Breast epithelium (tissue), 4 donors: ENCODE measurements around the gene GPC5. TPM values are rescaled to one million over a fixed set of nuclear protein-coding genes. Genes with fewer than 3 reads are reported as not detected.

ENCODE experiments used
- DNase-seq, 2 donors: peaks; one replicate each; pipeline ENCODE4 v3.0.0-alpha.2; 2019; ENCODE audit warnings: low spot score in 2 of 2
- H3K27ac ChIP-seq, 2 donors: fragments of 200-600 bp; sonication (generic) in 1 of 2; one replicate each; pipeline ENCODE4 v1.5.1; 2016 to 2019; ENCODE audit warnings: mild to moderate bottlenecking in 1 of 2
- H3K27me3 ChIP-seq, 2 donors: fragments of 200-600 bp; sonication (generic) in 1 of 2; one replicate each; pipeline versions ENCODE4 v1.5.1 to v1.6.0; 2017 to 2019; ENCODE audit warnings: control low read depth in 1 of 2, mild to moderate bottlenecking in 1 of 2
- H3K36me3 ChIP-seq: fragments of 200-600 bp; one replicate; pipeline ENCODE4 v1.5.1; 2019
- H3K4me1 ChIP-seq, 2 donors: fragments of 200-600 bp; sonication (generic); one replicate each; pipeline ENCODE4 v1.5.1; 2016 to 2019; ENCODE audit warnings: control low read depth in 1 of 2
- H3K4me3 ChIP-seq, 3 donors: fragments of 200-600 bp; sonication (generic); 1 replicate in 2 of 3; 2 replicates in 1 of 3; pipeline ENCODE4 v1.5.1; 2016 to 2019; ENCODE audit warnings: mild to moderate bottlenecking in 3 of 3, moderate library complexity in 2 of 3
- H3K9me3 ChIP-seq, 2 donors: fragments of 200-600 bp; sonication (generic) in 1 of 2; one replicate each; pipeline ENCODE4 v1.5.1; 2016 to 2019; ENCODE audit warnings: control low read depth in 1 of 2
- CTCF ChIP-seq, 3 donors: fragments of 450-650 bp; IDR thresholded peaks; one replicate each; pipeline ENCODE4 v1.5.1; 2016 to 2017; ENCODE audit warnings: antibody characterized with exemption in 3 of 3, mild to moderate bottlenecking in 3 of 3, moderate library complexity in 3 of 3
- POLR2A ChIP-seq: fragments of 450-650 bp; IDR thresholded peaks from one replicate; pipeline ENCODE4 v1.6.1; 2016; ENCODE audit warnings: antibody characterized with exemption, mild to moderate bottlenecking, moderate library complexity
- POLR2AphosphoS5 ChIP-seq, 3 donors: sonication (generic); formaldehyde crosslinking; IDR thresholded peaks; one replicate each; pipeline ENCODE4 v1.6.1; 2017; ENCODE audit warnings: antibody characterized with exemption in 3 of 3
- intact Hi-C: fragments of 100-400 bp; cut with DNase I; formaldehyde crosslinking; loops from one replicate; pipeline ENCODE4 v1.15.1; 2023; ENCODE audit warnings: low total_unique reads
- total RNA-seq, 3 donors: library from RNA; depleted of rRNA; stranded (reverse); fragments of >200 nt; gene quantifications; one replicate each; pipeline ENCODE4 v1.1.0, GENCODE V29; 2016

The GPC5 gene
- total RNA-seq, 3 donors from 2014 or later = 0.88 to 0.98 TPM; not detected in 1

- no peaks in the 10 kb centered on the region for H3K9me3 ChIP-seq
- H3K27me3 ChIP-seq = no peaks in the 10 kb centered on the region
- DNase-seq = no peak
- no peak overlapping the region for H3K4me3 ChIP-seq
- no peak for TF ChIP-seq POLR2A
- TF ChIP-seq POLR2AphosphoS5 (IDR thresholded peaks at IDR 0.05) = no peak
- TF ChIP-seq CTCF (IDR thresholded peaks at IDR 0.05) = no peak
- H3K4me1 ChIP-seq = no peaks in the 10 kb centered on the region
- intact Hi-C loops = no loop called here
- H3K27ac ChIP-seq = no peak overlapping the region
- no peaks in the 10 kb centered on the region for H3K36me3 ChIP-seq
Observed at GRCh38 chr13:91758724-91759123, 360.3 kb downstream of the GPC5 start.

- DNase-seq = no peak
- H3K27me3 ChIP-seq = no peaks in the 10 kb centered on the region
- TF ChIP-seq POLR2A = no peak
- no peaks in the 10 kb centered on the region for H3K36me3 ChIP-seq
- H3K27ac ChIP-seq = no peak overlapping the region
- H3K4me3 ChIP-seq = no peak overlapping the region
- no peaks in the 10 kb centered on the region for H3K9me3 ChIP-seq
- H3K4me1 ChIP-seq = no peaks in the 10 kb centered on the region
- intact Hi-C loops = no loop called here
Observed at GRCh38 chr13:91762957-91763356, 364.5 kb downstream of the GPC5 start.

- Histone ChIP-seq H3K27ac (no peak overlapping the region), H3K4me1 (no peaks in the 10 kb centered on the region), H3K9me3 (no peaks in the 10 kb centered on the region), H3K27me3 (no peaks in the 10 kb centered on the region), H3K4me3 (no peak overlapping the region), H3K36me3 (no peaks in the 10 kb centered on the region)
- intact Hi-C loops = no loop called here
- TF ChIP-seq POLR2AphosphoS5 (IDR thresholded peaks at IDR 0.05) (no peak), CTCF (IDR thresholded peaks at IDR 0.05) (no peak), POLR2A (no peak)
- DNase-seq = no peak
Observed at GRCh38 chr13:91764527-91764926, 366.1 kb downstream of the GPC5 start.

- DNase-seq = no peak
- no peak overlapping the region for H3K27ac ChIP-seq
- H3K4me3 ChIP-seq = no peak overlapping the region
- no peaks in the 10 kb centered on the region for H3K36me3 ChIP-seq
- intact Hi-C loops = no loop called here
- no peaks in the 10 kb centered on the region for H3K9me3 ChIP-seq
- H3K4me1 ChIP-seq = no peaks in the 10 kb centered on the region
- TF ChIP-seq CTCF (IDR thresholded peaks at IDR 0.05) (no peak), POLR2A (no peak), POLR2AphosphoS5 (IDR thresholded peaks at IDR 0.05) (no peak)
- no peaks in the 10 kb centered on the region for H3K27me3 ChIP-seq
Observed at GRCh38 chr13:91767651-91768050, 369.2 kb downstream of the GPC5 start.

GRCh38 chr13:91768746-91769145 is 370.3 kb downstream of the GPC5 start:
- no peaks in the 10 kb centered on the region for H3K27me3 ChIP-seq
- intact Hi-C loops = no loop called here
- no peaks in the 10 kb centered on the region for H3K4me1 ChIP-seq
- H3K4me3 ChIP-seq = no peak overlapping the region
- no peak for TF ChIP-seq CTCF (IDR thresholded peaks at IDR 0.05)
- no peak for TF ChIP-seq POLR2A
- no peak for TF ChIP-seq POLR2AphosphoS5 (IDR thresholded peaks at IDR 0.05)
- H3K36me3 ChIP-seq = no peaks in the 10 kb centered on the region
- H3K27ac ChIP-seq = no peak overlapping the region
- DNase-seq = no peak
- H3K9me3 ChIP-seq = no peaks in the 10 kb centered on the region

- no peaks in the 10 kb centered on the region for H3K36me3 ChIP-seq
- intact Hi-C loops = no loop called here
Observed at GRCh38 chr13:91771229-91771628, 372.8 kb downstream of the GPC5 start.

More at GRCh38 chr13:91771229-91771628, 372.8 kb downstream of the GPC5 start:
- no peaks in the 10 kb centered on the region for H3K27me3 ChIP-seq
- no peaks in the 10 kb centered on the region for H3K4me1 ChIP-seq
- H3K9me3 ChIP-seq = no peaks in the 10 kb centered on the region
- TF ChIP-seq POLR2AphosphoS5 (IDR thresholded peaks at IDR 0.05) = no peak
- TF ChIP-seq POLR2A = no peak
- no peak for TF ChIP-seq CTCF (IDR thresholded peaks at IDR 0.05)
- H3K4me3 ChIP-seq = no peak overlapping the region
- no peak overlapping the region for H3K27ac ChIP-seq
- DNase-seq = no peak
